Natural killer cell (primary cell): ENCODE data around the gene UPP2. TPM values are rescaled to one million over a fixed set of nuclear protein-coding genes. Genes with fewer than 3 reads are reported as not detected.

Source experiments
- ATAC-seq, 3 donors: fragments of 150-1000 bp in 2 of 3; fragments of 200-7000 bp in 1 of 3; cut with Tn5 transposase; 1 replicate in 1 of 3; 2 replicates in 2 of 3; pipeline ENCODE4 v1.10.0; 2021; ENCODE audit warnings: mild to moderate bottlenecking in 2 of 3, moderate library complexity in 2 of 3
- DNase-seq, 2 donors: peaks; one replicate each; pipeline versions ENCODE4 v3.0.0 to v3.0.0-alpha.2; 2013 to 2021; ENCODE audit warnings: mixed read lengths in 1 of 2
- H3K27ac ChIP-seq: one replicate; pipeline ENCODE4 v1.5.1; 2013; ENCODE audit warnings: mild to moderate bottlenecking, low read length
- H3K27me3 ChIP-seq: one replicate; pipeline ENCODE4 v1.6.1; 2013; ENCODE audit warnings: low read length; ENCODE audit not compliant: control insufficient read depth, insufficient read depth
- H3K36me3 ChIP-seq: one replicate; pipeline ENCODE4 v1.6.1; 2013; ENCODE audit warnings: low read length; ENCODE audit not compliant: control insufficient read depth, insufficient read depth
- H3K4me1 ChIP-seq: one replicate; pipeline ENCODE4 v1.6.1; 2013; ENCODE audit warnings: low read length; ENCODE audit not compliant: control insufficient read depth, insufficient read depth
- H3K4me3 ChIP-seq: one replicate; pipeline ENCODE4 v1.5.1; 2013; ENCODE audit warnings: low read length
- H3K9me3 ChIP-seq: one replicate; pipeline ENCODE4 v1.6.1; 2013; ENCODE audit warnings: low read length; ENCODE audit not compliant: control insufficient read depth, insufficient read depth
- H3K27ac Mint-ChIP-seq, 2 donors: one replicate each; pipeline ENCODE4 v1.8.0; 2022; ENCODE audit warnings: mild to moderate bottlenecking in 2 of 2, mixed read lengths in 2 of 2, moderate library complexity in 1 of 2
- H3K27me3 Mint-ChIP-seq, 2 donors: one replicate each; pipeline ENCODE4 v1.8.0; 2022; ENCODE audit warnings: low read depth in 2 of 2, mixed read lengths in 2 of 2
- H3K36me3 Mint-ChIP-seq: one replicate; pipeline ENCODE4 v1.8.0; 2022; ENCODE audit warnings: mixed read lengths
- H3K4me1 Mint-ChIP-seq, 2 donors: one replicate each; pipeline ENCODE4 v1.8.0; 2022; ENCODE audit warnings: mixed read lengths in 2 of 2
- H3K4me3 Mint-ChIP-seq: one replicate; pipeline ENCODE4 v1.8.0; 2022; ENCODE audit warnings: mild to moderate bottlenecking, moderate library complexity, mixed read lengths
- H3K9me3 Mint-ChIP-seq, 2 donors: one replicate each; pipeline ENCODE4 v1.8.0; 2022; ENCODE audit warnings: mixed read lengths in 2 of 2
- WGBS: methylation state at CpG from one replicate; pipeline ENCODE4 v1.1.7; 2013; ENCODE audit warnings: missing lambda C conversion rate; ENCODE audit not compliant: insufficient coverage; 5-methylcytosine and 5-hydroxymethylcytosine counted together
- intact Hi-C: fragments of 100-400 bp; cut with micrococcal nuclease; formaldehyde crosslinking; loops from one replicate; pipeline ENCODE4 v1.14.2; 2022
- total RNA-seq, 4 donors: library from RNA; stranded (reverse); fragments of 120-200 nt in 1 of 4; gene quantifications; one replicate each; pipeline versions ENCODE4 v1.2.3 to v1.2.4, GENCODE V29; 2013 to 2022
- TF ChIP-seq, protein P1 (sequence below): fragments of 200-600 bp; IDR thresholded peaks from one replicate; pipeline ENCODE4 v1.8.0; 2022; ENCODE audit warnings: antibody characterized with exemption

UPP2 gene
- not detected for total RNA-seq
- not detected for total RNA-seq (2013)

DNA sequence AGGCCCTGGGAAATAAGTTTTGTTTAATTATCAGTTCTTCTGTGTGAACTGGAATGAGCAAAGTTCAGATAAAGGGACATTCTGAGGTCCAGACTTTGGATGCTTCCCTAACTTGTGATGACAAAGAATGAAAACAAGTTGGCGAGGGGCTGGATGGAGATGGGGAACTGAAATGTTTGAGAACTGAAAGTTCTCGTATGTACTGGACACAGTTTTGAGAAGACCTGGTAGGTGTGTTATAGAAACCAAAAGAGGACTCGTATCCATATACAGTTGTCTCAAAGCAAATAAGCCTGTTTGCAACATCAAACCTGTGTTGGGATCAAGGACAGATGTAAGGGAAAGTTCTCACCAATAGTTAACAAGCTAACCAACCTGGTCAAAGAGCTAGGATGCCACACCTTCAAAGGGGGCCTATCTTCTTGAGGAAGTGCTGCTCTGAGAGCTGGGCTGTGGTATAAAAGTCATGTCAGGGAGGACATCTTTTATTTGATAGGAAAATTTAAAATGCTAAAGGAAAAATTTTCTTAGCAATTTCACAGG, at the start of gene UPP2:
UPP2 (plus strand) TSS at position 493 of the 543 bp plus-strand sequence. CDS start 188 bp downstream, outside the sequence.
- Histone ChIP-seq H3K27me3 (no peaks in the 10 kb centered on the region), H3K36me3 (no peaks in the 10 kb centered on the region), H3K9me3 (no peaks in the 10 kb centered on the region), H3K4me1 (no peaks in the 10 kb centered on the region), H3K4me3 (no peak within 1 kb of the TSS), H3K27ac (no peak within 1 kb of the TSS)
- H3K4me3 Mint-ChIP-seq, result no peak within 1 kb of the TSS
- DNase-seq, result no peak
- no peaks in the 10 kb centered on the region for H3K36me3 Mint-ChIP-seq
- 85% methylated on average over 3 of the region's 3 CpGs for WGBS
- no peak within 1 kb of the TSS for H3K27ac Mint-ChIP-seq
- TF ChIP-seq, protein P1, sequence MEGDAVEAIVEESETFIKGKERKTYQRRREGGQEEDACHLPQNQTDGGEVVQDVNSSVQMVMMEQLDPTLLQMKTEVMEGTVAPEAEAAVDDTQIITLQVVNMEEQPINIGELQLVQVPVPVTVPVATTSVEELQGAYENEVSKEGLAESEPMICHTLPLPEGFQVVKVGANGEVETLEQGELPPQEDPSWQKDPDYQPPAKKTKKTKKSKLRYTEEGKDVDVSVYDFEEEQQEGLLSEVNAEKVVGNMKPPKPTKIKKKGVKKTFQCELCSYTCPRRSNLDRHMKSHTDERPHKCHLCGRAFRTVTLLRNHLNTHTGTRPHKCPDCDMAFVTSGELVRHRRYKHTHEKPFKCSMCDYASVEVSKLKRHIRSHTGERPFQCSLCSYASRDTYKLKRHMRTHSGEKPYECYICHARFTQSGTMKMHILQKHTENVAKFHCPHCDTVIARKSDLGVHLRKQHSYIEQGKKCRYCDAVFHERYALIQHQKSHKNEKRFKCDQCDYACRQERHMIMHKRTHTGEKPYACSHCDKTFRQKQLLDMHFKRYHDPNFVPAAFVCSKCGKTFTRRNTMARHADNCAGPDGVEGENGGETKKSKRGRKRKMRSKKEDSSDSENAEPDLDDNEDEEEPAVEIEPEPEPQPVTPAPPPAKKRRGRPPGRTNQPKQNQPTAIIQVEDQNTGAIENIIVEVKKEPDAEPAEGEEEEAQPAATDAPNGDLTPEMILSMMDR, result no peak
- ATAC-seq, result no peak
- no peaks in the 10 kb centered on the region for H3K9me3 Mint-ChIP-seq
- H3K4me1 Mint-ChIP-seq, result no peaks in the 10 kb centered on the region
- intact Hi-C loops, result no loop called here
- H3K27me3 Mint-ChIP-seq, result no peaks in the 10 kb centered on the region

DNA sequence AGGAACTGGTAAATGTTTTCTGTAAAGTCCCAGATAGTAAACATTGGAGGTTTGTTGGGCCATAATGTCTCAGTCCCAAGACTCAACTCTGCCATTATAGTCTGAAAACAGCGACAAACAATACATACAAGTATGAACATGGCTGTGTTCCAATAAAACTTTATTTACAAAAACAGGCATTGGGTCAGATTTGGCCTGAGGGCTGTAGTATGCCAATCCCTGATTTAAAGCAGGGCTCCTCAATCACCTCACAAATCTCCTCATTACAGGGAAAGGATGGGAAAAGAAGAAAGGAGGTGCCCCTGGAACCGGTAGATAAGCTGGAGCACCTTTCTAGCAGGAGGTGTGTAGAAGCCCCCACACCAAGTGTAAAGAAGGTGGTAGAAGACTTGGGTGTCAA, 48.9 kb upstream of the UPP2 start:
- Histone ChIP-seq H3K4me1 (no peaks in the 10 kb centered on the region), H3K27me3 (no peaks in the 10 kb centered on the region), H3K9me3 (no peaks in the 10 kb centered on the region), H3K36me3 (no peaks in the 10 kb centered on the region), H3K4me3 (no peak overlapping the region), H3K27ac (no peak overlapping the region)
- Mint-ChIP-seq H3K36me3 (no peaks in the 10 kb centered on the region), H3K27me3 (peaks cover 0 to 11% of the 10 kb centered on the region in 2 donors), H3K4me3 (no peak overlapping the region), H3K9me3 (no peaks in the 10 kb centered on the region), H3K4me1 (no peaks in the 10 kb centered on the region), H3K27ac (no peak overlapping the region)
- intact Hi-C loops, result no loop called here
- TF ChIP-seq, protein P1, result no peak
- 91% methylated on average over 2 of the region's 2 CpGs for WGBS
- DNase-seq (no peak), ATAC-seq (no peak)

DNA sequence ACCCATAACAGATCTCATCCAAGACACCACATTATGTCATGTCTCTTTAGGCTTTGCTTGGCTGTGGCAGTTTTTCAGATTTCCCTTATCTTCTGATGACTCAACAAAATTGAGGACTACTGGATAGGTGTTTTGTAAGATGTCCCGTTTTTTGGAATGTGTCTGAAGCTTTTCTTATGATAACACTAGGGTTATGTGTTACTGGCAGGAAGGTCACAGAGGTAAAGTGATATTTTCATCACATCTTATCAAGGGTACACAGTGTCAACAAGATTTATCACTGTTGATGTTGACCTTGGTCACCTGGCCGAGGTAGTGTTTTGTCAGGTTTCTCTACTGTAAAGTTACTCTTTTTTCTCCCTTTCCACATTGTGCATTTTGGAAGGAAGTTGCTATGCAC, 44.8 kb upstream of the UPP2 start:
- H3K27me3 Mint-ChIP-seq, result no peaks in the 10 kb centered on the region
- Histone ChIP-seq H3K27me3 (no peaks in the 10 kb centered on the region), H3K4me1 (no peaks in the 10 kb centered on the region), H3K27ac (no peak overlapping the region), H3K36me3 (no peaks in the 10 kb centered on the region), H3K4me3 (no peak overlapping the region), H3K9me3 (no peaks in the 10 kb centered on the region)
- ATAC-seq (no peak), DNase-seq (no peak)
- no peaks in the 10 kb centered on the region for H3K9me3 Mint-ChIP-seq
- H3K4me3 Mint-ChIP-seq, result no peak overlapping the region
- no peaks in the 10 kb centered on the region for H3K36me3 Mint-ChIP-seq
- TF ChIP-seq, protein P1, result no peak
- intact Hi-C loops, result no loop called here
- WGBS, result 89% methylated on average over 2 of the region's 2 CpGs
- no peak overlapping the region for H3K27ac Mint-ChIP-seq
- H3K4me1 Mint-ChIP-seq, result no peaks in the 10 kb centered on the region

DNA sequence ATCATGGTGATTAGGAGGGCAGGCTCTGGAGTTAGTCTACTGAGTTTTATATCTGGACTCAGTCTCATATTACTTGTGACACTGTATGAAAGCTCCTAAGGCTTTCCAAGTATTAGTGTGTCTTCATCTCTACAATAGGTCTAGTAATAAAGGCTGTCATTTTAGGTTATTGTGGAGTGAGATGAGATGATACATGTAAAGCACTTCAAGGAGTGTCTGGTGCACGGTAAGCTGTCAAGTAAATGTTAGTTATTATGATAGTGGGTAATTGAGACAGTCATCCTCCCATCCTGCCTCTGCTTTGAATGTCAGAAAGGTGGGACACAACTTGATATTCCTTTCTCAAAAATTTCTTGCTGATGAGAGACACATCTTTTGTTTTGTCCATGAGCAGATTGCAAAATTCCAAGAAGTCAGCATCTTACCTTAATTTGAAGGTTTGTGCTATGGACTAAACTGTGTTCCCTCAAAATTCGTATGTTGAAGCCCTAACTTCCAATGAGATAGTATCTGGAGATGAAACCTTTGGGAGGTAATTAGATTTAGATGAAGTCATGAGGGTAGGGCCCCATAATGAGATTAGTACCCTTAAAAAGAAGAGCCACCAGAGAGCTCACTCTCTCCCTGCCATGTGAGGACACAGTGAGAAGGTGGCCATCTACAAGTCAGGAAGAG, 41.4 kb upstream of the UPP2 start:
- Mint-ChIP-seq H3K4me1 (no peaks in the 10 kb centered on the region), H3K27ac (no peak overlapping the region), H3K4me3 (no peak overlapping the region), H3K36me3 (no peaks in the 10 kb centered on the region), H3K27me3 (no peaks in the 10 kb centered on the region), H3K9me3 (no peaks in the 10 kb centered on the region)
- Histone ChIP-seq H3K4me3 (no peak overlapping the region), H3K27ac (no peak overlapping the region), H3K9me3 (no peaks in the 10 kb centered on the region), H3K36me3 (no peaks in the 10 kb centered on the region), H3K27me3 (no peaks in the 10 kb centered on the region), H3K4me1 (no peaks in the 10 kb centered on the region)
- ATAC-seq (no peak), DNase-seq (no peak)
- 83% methylated on average over 2 of the region's 2 CpGs for WGBS
- intact Hi-C loops, result no loop called here
- TF ChIP-seq, protein P1, result no peak
